NCI-H2081 treated with DMSO at 0.1 percent for 48 hours (cell line): ENCODE data around the gene ARRB2.
"Not testable (repeated sequence)": the region's sequence is repeated elsewhere in the genome, so short reads cannot be mapped to it uniquely, and the experiment has no call there.

Experiments
- DNase-seq: peaks from one replicate; lab custom pipeline; 2025; lab: John Stamatoyannopoulos, UW

Gene ARRB2

DNA sequence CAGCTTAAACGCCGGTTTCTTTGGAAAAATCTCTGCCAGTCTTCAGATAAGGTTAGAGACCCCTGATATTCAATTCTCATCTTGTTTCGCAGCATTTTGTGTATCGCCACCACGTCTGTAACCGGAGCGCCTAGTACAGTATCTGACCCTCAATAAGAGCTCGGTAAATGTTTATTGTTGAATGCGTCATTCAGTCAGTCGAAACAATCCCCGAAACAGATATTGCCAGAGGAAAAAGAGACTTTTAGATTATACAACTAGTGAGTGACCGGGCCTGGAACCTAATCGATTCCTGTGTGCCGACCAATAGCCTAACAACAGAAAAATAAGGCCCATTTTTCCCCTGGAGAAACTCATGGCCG, 7.1 kb upstream of the ARRB2 start:
- no peak for DNase-seq

- DNase-seq, result not testable (repeated sequence)
Observed at GRCh38 chr17:4704574-4704907, 5.9 kb upstream of the ARRB2 start.

DNA sequence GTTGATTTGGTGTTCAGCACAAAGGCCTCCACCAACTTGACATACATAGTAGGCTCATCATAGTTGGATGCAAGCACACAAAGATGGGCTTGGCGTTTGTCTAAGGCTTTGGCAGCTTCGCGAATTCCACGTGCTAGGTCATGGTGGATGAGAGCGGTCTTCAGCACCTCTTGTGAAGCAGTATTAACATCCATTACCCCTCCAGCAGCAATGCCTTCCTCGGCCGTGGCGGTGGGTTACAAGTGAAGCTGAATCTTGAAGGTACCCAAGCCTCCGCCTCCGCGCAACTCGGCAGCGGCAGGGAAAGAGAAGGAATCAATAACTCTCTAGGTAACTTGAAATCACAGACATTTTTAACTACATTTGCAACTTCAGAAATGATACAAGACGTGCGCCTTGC, 5.4 kb upstream of the ARRB2 start:
- no peak for DNase-seq

DNA sequence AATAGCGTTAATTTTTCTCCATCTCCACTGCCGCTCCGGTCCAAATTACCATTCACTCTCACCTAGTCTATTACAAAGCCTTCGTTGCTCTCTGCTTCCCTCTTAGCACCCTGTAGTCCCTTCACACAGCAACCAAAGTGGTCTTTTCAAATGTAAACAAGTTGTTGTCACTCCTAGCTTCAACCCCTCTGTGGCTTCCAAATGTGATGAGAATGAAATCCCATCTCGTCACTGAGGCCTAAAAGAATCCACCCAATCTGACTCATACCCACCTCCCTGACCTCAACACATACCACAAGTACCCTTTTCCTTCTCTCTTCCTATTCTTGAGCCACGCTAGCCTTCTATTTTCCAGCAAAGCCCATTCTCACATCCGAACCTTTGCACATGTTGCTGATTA, 4.3 kb upstream of the ARRB2 start:
- DNase-seq, result no peak

- DNase-seq, result no peak
Observed at GRCh38 chr17:4708436-4708835, 2.0 kb upstream of the ARRB2 start.

GRCh38 chr17:4710693-4711634, 532 bp downstream of the ARRB2 start:
- DNase-seq, result no peak

- no peak for DNase-seq
Observed at GRCh38 chr17:4711661-4712181, 1.3 kb downstream of the ARRB2 start.

GRCh38 chr17:4712526-4712925, 2.1 kb downstream of the ARRB2 start:
- no peak for DNase-seq

DNA sequence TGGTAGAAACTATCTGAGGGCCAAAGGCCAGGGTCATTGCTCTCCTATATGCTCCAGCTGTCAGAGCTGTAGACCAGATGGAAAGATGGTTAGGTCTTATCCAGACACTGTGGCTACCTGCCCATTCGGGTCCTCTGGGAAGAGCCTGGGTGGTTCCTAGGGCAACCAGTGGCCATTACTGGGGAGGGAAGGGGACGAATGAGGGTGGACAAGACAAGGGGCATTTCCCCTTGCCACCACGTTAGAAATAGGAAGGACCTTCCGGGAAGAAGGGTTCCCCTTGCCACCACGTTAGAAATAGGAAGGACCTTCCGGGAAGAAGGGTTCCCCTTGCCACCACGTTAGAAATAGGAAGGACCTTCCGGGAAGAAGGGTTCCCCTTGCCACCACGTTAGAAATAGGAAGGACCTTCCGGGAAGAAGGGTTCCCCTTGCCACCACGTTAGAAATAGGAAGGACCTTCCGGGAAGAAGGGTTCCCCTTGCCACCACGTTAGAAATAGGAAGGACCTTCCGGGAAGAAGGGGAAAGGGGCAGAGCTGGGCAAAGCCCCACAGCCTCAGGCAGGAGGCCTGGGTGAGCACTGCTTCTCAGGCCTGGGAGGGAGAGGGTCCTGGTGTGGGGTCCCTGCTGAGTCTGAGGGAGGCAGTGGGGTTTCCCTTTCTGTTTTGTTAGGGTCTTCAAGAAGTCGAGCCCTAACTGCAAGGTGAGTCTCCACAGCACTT, 4.1 kb downstream of the ARRB2 start:
- DNase-seq, result not testable (repeated sequence)

DNA sequence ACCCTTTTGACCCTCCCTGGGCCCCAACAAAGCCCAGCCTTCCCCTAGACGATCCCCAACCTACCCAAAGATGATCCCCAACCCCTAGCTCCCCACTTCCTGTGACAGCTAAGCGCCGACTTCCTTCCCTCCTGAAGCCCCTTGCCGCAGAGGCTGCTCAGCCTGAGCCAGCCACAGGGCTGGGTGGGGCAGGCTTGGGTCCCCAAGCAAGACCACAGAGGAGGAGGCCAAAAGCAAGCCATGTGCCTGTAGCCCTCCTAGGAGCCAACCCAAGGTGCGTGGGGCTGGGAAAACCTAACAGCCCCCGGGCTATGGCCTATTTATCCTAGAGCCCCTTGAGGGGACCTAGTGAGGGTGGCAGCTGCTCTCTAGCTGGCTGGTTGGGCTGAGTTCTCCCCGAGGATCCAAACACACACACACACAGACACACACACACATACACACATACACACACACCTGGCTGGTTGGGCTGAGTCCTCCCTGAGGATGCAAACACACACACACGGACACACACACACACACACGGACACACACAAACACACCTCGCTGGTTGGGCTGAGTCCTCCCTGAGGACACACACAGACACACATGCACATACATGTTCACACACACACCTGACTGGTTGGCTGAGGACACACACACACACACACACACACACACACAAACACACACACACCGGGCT, 4.8 kb downstream of the ARRB2 start:
- DNase-seq, result no peak

DNA sequence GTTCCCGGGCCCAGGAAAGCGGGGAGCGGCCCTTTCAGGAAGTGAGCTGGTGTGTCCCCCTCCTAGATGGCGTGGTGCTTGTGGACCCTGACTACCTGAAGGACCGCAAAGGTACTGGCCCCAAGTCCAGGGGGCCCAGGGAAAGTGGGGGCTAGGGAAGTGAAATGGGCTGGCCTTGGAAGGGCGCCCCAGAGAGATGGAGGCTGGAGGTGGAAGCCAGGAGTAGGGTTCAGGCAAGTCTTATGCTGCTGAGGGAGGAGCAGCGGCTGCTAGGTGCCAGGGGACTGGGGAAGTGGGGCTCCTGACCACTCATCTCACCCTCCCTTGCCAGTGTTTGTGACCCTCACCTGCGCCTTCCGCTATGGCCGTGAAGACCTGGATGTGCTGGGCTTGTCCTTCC, 5.6 kb downstream of the ARRB2 start:
- DNase-seq, result no peak

- no peak for DNase-seq
Observed at GRCh38 chr17:4717791-4718190, 7.4 kb downstream of the ARRB2 start.

GRCh38 chr17:4718276-4718675, 7.8 kb downstream of the ARRB2 start:
- DNase-seq, result no peak

- no peak for DNase-seq
Observed at GRCh38 chr17:4719146-4719545, 8.7 kb downstream of the ARRB2 start.

DNA sequence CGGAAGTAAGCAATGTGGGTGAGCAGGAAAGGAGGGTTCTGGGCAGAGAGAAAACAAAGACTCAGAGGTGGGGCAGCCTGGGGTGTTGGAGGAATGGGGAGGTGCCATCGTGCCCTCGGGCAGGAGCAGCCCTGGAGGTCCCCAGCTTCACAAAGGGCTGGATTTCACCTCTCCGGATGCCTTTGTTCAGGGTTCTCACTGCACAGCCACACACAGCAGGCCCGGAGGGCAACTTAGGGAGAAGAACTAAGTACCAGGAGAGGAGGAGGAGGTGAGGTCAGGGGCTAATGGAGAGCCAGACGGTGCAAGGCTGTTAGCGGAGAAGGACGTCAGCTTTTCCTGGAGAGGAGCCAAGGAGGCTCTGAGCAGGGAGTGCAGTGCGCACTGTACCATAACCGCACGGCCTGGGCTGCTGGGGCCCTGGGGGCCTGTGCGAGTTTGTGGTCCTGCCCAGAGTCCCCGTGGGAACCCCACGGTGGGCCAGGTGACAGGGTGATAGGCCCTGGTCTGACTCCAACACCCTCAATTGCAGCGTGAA, 9.3 kb downstream of the ARRB2 start:
- DNase-seq, result no peak

GRCh38 chr17:4720787-4721186, 10.4 kb downstream of the ARRB2 start:
- DNase-seq, result no peak

- no peak for DNase-seq
Observed at GRCh38 chr17:4721203-4722135, 11.0 kb downstream of the ARRB2 start.

- no peak for DNase-seq
Observed at GRCh38 chr17:4722678-4723240, 12.3 kb downstream of the ARRB2 start.

DNA sequence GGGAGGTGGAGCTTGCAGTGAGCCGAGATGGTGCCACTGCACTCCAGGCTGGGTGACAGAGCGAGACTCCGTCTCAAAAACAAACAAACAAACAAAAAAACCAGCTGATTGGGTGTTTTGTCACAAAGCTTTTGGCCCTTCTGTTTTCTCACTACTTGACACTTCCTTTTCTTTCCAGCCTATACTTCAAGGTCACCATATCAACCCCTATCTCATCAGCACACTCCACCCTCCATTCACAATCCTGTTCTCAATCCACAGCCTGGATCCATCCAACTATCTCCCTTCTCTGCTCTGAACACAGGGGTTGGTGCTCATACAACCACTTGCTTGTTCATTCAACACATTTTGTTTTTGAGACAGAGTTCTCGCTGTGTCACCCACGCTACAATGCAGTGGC, 14.2 kb downstream of the ARRB2 start:
- DNase-seq, result no peak

DNA sequence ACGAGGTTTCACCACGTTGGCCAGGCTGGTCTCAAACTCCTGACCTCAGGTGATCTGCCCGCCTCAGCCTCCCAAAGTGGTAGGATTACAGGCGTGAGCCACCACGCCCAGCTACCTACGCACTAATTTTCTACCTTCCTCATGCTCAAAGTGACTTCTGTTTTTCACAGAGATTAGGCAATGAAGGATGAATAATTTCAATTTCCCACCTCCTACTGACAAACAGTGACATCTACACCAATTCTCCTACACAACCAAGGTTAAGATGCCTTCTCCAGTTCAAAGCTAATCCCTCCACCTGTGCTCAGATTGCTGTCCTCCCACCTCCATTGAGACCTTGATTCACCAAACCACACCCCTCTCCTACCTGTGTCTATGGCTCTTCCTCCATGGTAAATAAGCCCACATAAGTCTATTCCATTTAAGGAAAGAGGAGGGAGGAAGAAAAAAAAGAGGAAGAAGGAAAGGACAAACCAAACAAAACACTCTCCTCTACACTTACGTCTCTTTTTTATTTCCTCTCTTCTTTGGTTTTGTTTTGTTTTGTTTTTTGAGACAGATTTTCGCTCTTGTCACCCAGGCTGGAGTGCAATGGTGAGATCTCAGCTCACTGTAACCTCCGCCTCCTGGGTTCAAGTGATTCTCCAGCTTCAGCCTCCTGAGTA, 15.3 kb downstream of the ARRB2 start:
- DNase-seq, result no peak
